ENCODE measurements around the gene OBSCN. TPM values are rescaled to one million over a fixed set of nuclear protein-coding genes. Genes with fewer than 3 reads are reported as not detected.

OBSCN gene
- total RNA-seq, 1 experiment from 2014 or later: 33.3 TPM

DNA sequence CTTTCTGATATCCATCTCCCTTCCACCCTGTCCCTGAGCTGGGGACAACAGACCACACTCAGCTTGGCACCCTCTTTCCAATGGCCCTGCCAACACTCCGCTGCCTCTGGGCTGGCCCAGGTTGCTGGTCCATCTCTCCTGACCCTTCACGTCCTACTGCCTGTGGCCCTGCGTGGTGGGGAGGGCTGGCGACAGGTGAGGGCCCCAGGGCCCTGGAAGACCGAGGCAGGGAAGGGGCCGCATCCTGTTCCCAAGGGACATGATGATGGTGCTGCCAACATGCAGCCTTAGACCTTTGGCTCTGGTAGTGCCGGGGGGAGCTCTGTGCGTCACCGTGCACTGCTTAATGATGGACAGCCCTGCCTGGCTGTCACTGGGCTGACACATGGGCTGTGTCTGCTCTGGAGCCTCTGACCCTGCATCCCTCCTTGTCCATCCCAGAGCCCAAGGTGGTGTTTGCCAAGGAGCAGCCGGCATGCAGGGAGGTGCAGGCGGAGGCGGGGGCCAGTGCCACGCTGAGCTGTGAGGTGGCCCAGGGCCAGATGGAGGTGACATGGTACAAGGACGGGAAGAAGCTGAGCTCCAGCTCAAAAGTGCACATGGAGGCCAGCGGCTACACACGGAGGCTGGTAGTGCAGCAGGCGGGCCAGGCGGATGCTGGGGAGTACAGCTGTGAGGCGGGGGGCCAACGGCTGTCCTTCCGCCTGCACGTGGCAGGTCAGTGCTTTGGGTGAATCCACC lies 65.2 kb downstream of the OBSCN start:
- H2BK5ac ChIP-seq (ENCODE audit: insufficient read length, low read length): no peak overlapping the region
- H4K91ac ChIP-seq (ENCODE audit: insufficient read length, low read depth, low read length): no peak overlapping the region
- no peak overlapping the region for H3T11ph ChIP-seq (ENCODE audit: low read length)
- TF ChIP-seq, protein P1, sequence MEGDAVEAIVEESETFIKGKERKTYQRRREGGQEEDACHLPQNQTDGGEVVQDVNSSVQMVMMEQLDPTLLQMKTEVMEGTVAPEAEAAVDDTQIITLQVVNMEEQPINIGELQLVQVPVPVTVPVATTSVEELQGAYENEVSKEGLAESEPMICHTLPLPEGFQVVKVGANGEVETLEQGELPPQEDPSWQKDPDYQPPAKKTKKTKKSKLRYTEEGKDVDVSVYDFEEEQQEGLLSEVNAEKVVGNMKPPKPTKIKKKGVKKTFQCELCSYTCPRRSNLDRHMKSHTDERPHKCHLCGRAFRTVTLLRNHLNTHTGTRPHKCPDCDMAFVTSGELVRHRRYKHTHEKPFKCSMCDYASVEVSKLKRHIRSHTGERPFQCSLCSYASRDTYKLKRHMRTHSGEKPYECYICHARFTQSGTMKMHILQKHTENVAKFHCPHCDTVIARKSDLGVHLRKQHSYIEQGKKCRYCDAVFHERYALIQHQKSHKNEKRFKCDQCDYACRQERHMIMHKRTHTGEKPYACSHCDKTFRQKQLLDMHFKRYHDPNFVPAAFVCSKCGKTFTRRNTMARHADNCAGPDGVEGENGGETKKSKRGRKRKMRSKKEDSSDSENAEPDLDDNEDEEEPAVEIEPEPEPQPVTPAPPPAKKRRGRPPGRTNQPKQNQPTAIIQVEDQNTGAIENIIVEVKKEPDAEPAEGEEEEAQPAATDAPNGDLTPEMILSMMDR (conservative IDR thresholded peaks at IDR 0.05): no peak
- H3K23me2 ChIP-seq (ENCODE audit: insufficient read length, low read depth, low read length, poor library complexity, severe bottlenecking): peaks cover 6% of the 10 kb centered on the region
- no peak overlapping the region for H3K4me3 Mint-ChIP-seq
- H3K27ac Mint-ChIP-seq: no peak overlapping the region
- H3K56ac ChIP-seq (ENCODE audit: insufficient read length, low read depth, low read length): no peak overlapping the region
- H2BK15ac ChIP-seq (ENCODE audit: low read depth, low read length): no peak overlapping the region
- H3K27ac ChIP-seq (ENCODE audit: insufficient read length, low read depth, low read length): no peak overlapping the region
- peak; percentile 24 for DNase-seq
- H3K4ac ChIP-seq (ENCODE audit: low read depth, low read length): no peak overlapping the region
- H4K8ac ChIP-seq (replicated peaks; ENCODE audit: insufficient read length, low read depth, low read length): no peak overlapping the region
- H2BK12ac ChIP-seq (ENCODE audit: insufficient read length, low read depth, low read length): no peak overlapping the region
- no peak overlapping the region for H3K14ac ChIP-seq (ENCODE audit: insufficient read depth, low read length)
- no peak overlapping the region for H2BK120ac ChIP-seq (ENCODE audit: low read depth, low read length, poor library complexity, severe bottlenecking)
- peaks cover 3 to 8% (median 4%) of the 10 kb centered on the region in 3 experiments; a peak in 4 of 7 replicates for H3K36me3 Mint-ChIP-seq (ENCODE audit: insufficient read depth in 1 of 3, low read depth in 3 of 3)
- no peak overlapping the region for H3K18ac ChIP-seq (ENCODE audit: insufficient read length, low read depth, low read length)
- H3K23ac ChIP-seq (ENCODE audit: insufficient read length, low read depth, low read length): no peak overlapping the region
- no peaks in the 10 kb centered on the region for H3K9me3 ChIP-seq (ENCODE audit: control insufficient read depth, low read depth, low read length)
- H4K20me1 ChIP-seq (ENCODE audit: control insufficient read depth, insufficient read depth, insufficient read length): no peaks in the 10 kb centered on the region
- H3K4me2 ChIP-seq (ENCODE audit: insufficient read depth, insufficient read length, low read length): no peak overlapping the region
- no peaks in the 10 kb centered on the region for H3K9me3 Mint-ChIP-seq
- no CpG with 5 or more reads among the region's 22 CpGs for WGBS (ENCODE audit: extremely low coverage, insufficient read length, low lambda C conversion rate)
- H3K9ac ChIP-seq (ENCODE audit: extremely low read depth, insufficient read length, low read length): no peak overlapping the region
- H2AFZ ChIP-seq (ENCODE audit: low read length): no peak overlapping the region
- no peaks in the 10 kb centered on the region for H3K4me1 ChIP-seq (ENCODE audit: insufficient read depth, low read length)
- H3K27me3 Mint-ChIP-seq (ENCODE audit: low read depth): peaks cover 8% of the 10 kb centered on the region
- H3K27me3 ChIP-seq (ENCODE audit: insufficient read depth, low read length): no peaks in the 10 kb centered on the region
- H2BK20ac ChIP-seq (ENCODE audit: low read depth, low read length, poor library complexity, severe bottlenecking): no peak overlapping the region
- no peaks in the 10 kb centered on the region for H3K79me2 ChIP-seq (ENCODE audit: insufficient read depth, low read length)
- no peak overlapping the region for H2AK5ac ChIP-seq (ENCODE audit: insufficient read length, low read length)
- H3K4me1 Mint-ChIP-seq: peaks cover 2 to 7% of the 10 kb centered on the region in 2 experiments; a peak in 3 of 4 replicates
- no peaks in the 10 kb centered on the region for H3K79me1 ChIP-seq (ENCODE audit: insufficient read depth, low read depth, low read length, poor library complexity, severe bottlenecking)
- no peak overlapping the region for H4K5ac ChIP-seq (ENCODE audit: insufficient read length, low read depth, low read length)

Data from H9 (cell line).